ENCODE data around the gene RAB3B.
"Not testable (repeated sequence)": the region's sequence is repeated elsewhere in the genome, so short reads cannot be mapped to it uniquely, and the experiment has no call there.

Gene RAB3B

GRCh38 chr1:51873270-51873669 is 117.2 kb downstream of the RAB3B start:
- not testable (repeated sequence) for H3K4me1 ChIP-seq (ENCODE audit: insufficient read depth, low read length); H3K9ac ChIP-seq (ENCODE audit: low read depth, low read length); H3K9me3 ChIP-seq (ENCODE audit: control insufficient read depth, insufficient read depth, low read length); H3K36me3 ChIP-seq (ENCODE audit: insufficient read depth, low read length)

GRCh38 chr1:51871351-51871975 is 119.0 kb downstream of the RAB3B start:
- Histone ChIP-seq H3K9me3 (ENCODE audit: control insufficient read depth, insufficient read depth, low read length) (no peaks in the 10 kb centered on the region), H3K9ac (ENCODE audit: low read depth, low read length) (no peak overlapping the region), H3K4me1 (ENCODE audit: insufficient read depth, low read length) (no peaks in the 10 kb centered on the region; the same call in none of the 2 replicates), H3K36me3 (ENCODE audit: insufficient read depth, low read length) (no peaks in the 10 kb centered on the region)

- no peaks in the 10 kb centered on the region; the same call in 1 of the 2 replicates for H3K4me1 ChIP-seq (ENCODE audit: insufficient read depth, low read length)
- H3K9ac ChIP-seq (ENCODE audit: low read depth, low read length) = no peak overlapping the region
- H3K36me3 ChIP-seq (ENCODE audit: insufficient read depth, low read length) = no peaks in the 10 kb centered on the region
These were observed 119.7 kb downstream of the RAB3B start for GRCh38 chr1:51870603-51871350.

GRCh38 chr1:51867479-51868232 is 122.8 kb downstream of the RAB3B start:
- Histone ChIP-seq H3K4me1 (ENCODE audit: insufficient read depth, low read length) (no peaks in the 10 kb centered on the region; the same call in 1 of the 2 replicates), H3K36me3 (ENCODE audit: insufficient read depth, low read length) (no peaks in the 10 kb centered on the region), H3K9ac (ENCODE audit: low read depth, low read length) (no peak overlapping the region), H3K9me3 (ENCODE audit: control insufficient read depth, insufficient read depth, low read length) (no peaks in the 10 kb centered on the region)

More at GRCh38 chr1:51870603-51871350, 119.7 kb downstream of the RAB3B start:
- no peaks in the 10 kb centered on the region for H3K9me3 ChIP-seq (ENCODE audit: control insufficient read depth, insufficient read depth, low read length)

GRCh38 chr1:51863384-51863783 is 127.1 kb downstream of the RAB3B start:
- Histone ChIP-seq H3K9me3 (ENCODE audit: control insufficient read depth, insufficient read depth, low read length) (no peaks in the 10 kb centered on the region), H3K9ac (ENCODE audit: low read depth, low read length) (no peak overlapping the region), H3K4me1 (ENCODE audit: insufficient read depth, low read length) (peaks cover 14% of the 10 kb centered on the region), H3K36me3 (ENCODE audit: insufficient read depth, low read length) (no peaks in the 10 kb centered on the region; the same call in 1 of the 2 replicates)

GRCh38 chr1:51861669-51862068 is 128.8 kb downstream of the RAB3B start:
- no peak overlapping the region for H3K9ac ChIP-seq (ENCODE audit: low read depth, low read length)
- no peaks in the 10 kb centered on the region; the same call in 1 of the 2 replicates for H3K36me3 ChIP-seq (ENCODE audit: insufficient read depth, low read length)
- no peaks in the 10 kb centered on the region for H3K9me3 ChIP-seq (ENCODE audit: control insufficient read depth, insufficient read depth, low read length)
- H3K4me1 ChIP-seq (ENCODE audit: insufficient read depth, low read length) = peaks cover 14% of the 10 kb centered on the region

GRCh38 chr1:51859735-51860134 is 130.8 kb downstream of the RAB3B start:
- no peak overlapping the region for H3K9ac ChIP-seq (ENCODE audit: low read depth, low read length)
- no peaks in the 10 kb centered on the region for H3K9me3 ChIP-seq (ENCODE audit: control insufficient read depth, insufficient read depth, low read length)
- no peaks in the 10 kb centered on the region; the same call in none of the 2 replicates for H3K36me3 ChIP-seq (ENCODE audit: insufficient read depth, low read length)
- H3K4me1 ChIP-seq (ENCODE audit: insufficient read depth, low read length) = peaks cover 14% of the 10 kb centered on the region

- Histone ChIP-seq H3K9ac (ENCODE audit: low read depth, low read length) (no peak overlapping the region), H3K9me3 (ENCODE audit: control insufficient read depth, insufficient read depth, low read length) (no peaks in the 10 kb centered on the region), H3K4me1 (ENCODE audit: insufficient read depth, low read length) (peaks cover 14% of the 10 kb centered on the region), H3K36me3 (ENCODE audit: insufficient read depth, low read length) (no peaks in the 10 kb centered on the region; the same call in none of the 2 replicates)
These were observed 131.2 kb downstream of the RAB3B start for GRCh38 chr1:51859333-51859732.

- no peaks in the 10 kb centered on the region; the same call in none of the 2 replicates for H3K36me3 ChIP-seq (ENCODE audit: insufficient read depth, low read length)
- H3K4me1 ChIP-seq (ENCODE audit: insufficient read depth, low read length) = peaks cover 14% of the 10 kb centered on the region
- H3K9me3 ChIP-seq (ENCODE audit: control insufficient read depth, insufficient read depth, low read length) = no peaks in the 10 kb centered on the region
- no peak overlapping the region for H3K9ac ChIP-seq (ENCODE audit: low read depth, low read length)
These were observed 131.6 kb downstream of the RAB3B start for GRCh38 chr1:51858892-51859291.
